Loucy (cell line): ENCODE data around the gene SEPHS1.

Source experiments
- H2AFZ ChIP-seq: fragments of 200-600 bp; sonication (generic); 2 replicates; pipeline ENCODE4 v1.6.0; 2016; ENCODE audit warnings: antibody characterized with exemption, mild to moderate bottlenecking, low read length, moderate library complexity
- H3F3A ChIP-seq: fragments of 200-600 bp; 2 replicates; pipeline ENCODE4 v1.6.0; 2016; ENCODE audit warnings: antibody characterized with exemption, low read depth, mild to moderate bottlenecking
- H3K27me3 ChIP-seq: fragments of 200-600 bp; sonication (generic); 2 replicates; pipeline ENCODE4 v1.6.1; 2014; ENCODE audit warnings: low read length, mild to moderate bottlenecking; ENCODE audit not compliant: insufficient read depth, poor library complexity, severe bottlenecking
- H3K36me3 ChIP-seq: fragments of 200-600 bp; sonication (generic); 2 replicates; pipeline ENCODE4 v1.6.1; 2016; ENCODE audit warnings: low read length; ENCODE audit not compliant: insufficient read depth
- H3K4me1 ChIP-seq: fragments of 200-600 bp; sonication (generic); 2 replicates; pipeline ENCODE4 v1.5.1; 2014; ENCODE audit warnings: low read length, mild to moderate bottlenecking; ENCODE audit not compliant: insufficient read depth, poor library complexity, severe bottlenecking
- H3K4me2 ChIP-seq: fragments of 200-600 bp; sonication (generic); 2 replicates; pipeline ENCODE4 v1.6.0; 2014; ENCODE audit warnings: antibody characterized with exemption, low read length, low read depth, mild to moderate bottlenecking; ENCODE audit not compliant: poor library complexity, severe bottlenecking
- H3K4me3 ChIP-seq: fragments of 200-600 bp; sonication (generic); 2 replicates; pipeline ENCODE4 v1.5.1; 2014; ENCODE audit warnings: low read length, mild to moderate bottlenecking, mixed read lengths; ENCODE audit not compliant: poor library complexity, severe bottlenecking
- H3K79me2 ChIP-seq: fragments of 200-600 bp; sonication (generic); 2 replicates; pipeline ENCODE4 v1.6.1; 2014; ENCODE audit warnings: low read length; ENCODE audit not compliant: insufficient read depth
- H3K9ac ChIP-seq: fragments of 200-600 bp; sonication (generic); 2 replicates; pipeline ENCODE4 v1.6.0; 2014; ENCODE audit warnings: mild to moderate bottlenecking, low read depth, low read length, moderate library complexity; ENCODE audit not compliant: poor library complexity, severe bottlenecking
- H3K9me2 ChIP-seq: fragments of 200-600 bp; sonication (generic); replicated peaks from 2 replicates; pipeline ENCODE4 v1.6.1; 2016; ENCODE audit warnings: low read depth, low read length, mixed read lengths
- H3K9me3 ChIP-seq: fragments of 200-600 bp; sonication (generic); 2 replicates; pipeline ENCODE4 v1.6.1; 2014; ENCODE audit warnings: mild to moderate bottlenecking, antibody characterized with exemption, low read length, low read depth; ENCODE audit not compliant: insufficient read depth
- H4K20me1 ChIP-seq: fragments of 200-600 bp; sonication (generic); 2 replicates; pipeline ENCODE4 v1.6.0; 2014; ENCODE audit warnings: antibody characterized with exemption, low read length, mild to moderate bottlenecking; ENCODE audit not compliant: insufficient read depth, poor library complexity, severe bottlenecking
- CTCF ChIP-seq: fragments of 200-600 bp; sonication (generic); conservative IDR thresholded peaks from 2 replicates; pipeline ENCODE4 v1.5.1; 2014; ENCODE audit warnings: mild to moderate bottlenecking, antibody characterized with exemption, low read length
- EZH2phosphoT487 ChIP-seq: fragments of 200-600 bp; IDR thresholded peaks from 2 replicates; pipeline ENCODE4 v1.6.1; 2018; ENCODE audit warnings: antibody characterized with exemption, mild to moderate bottlenecking, moderate library complexity, borderline replicate concordance

SEPHS1 gene

GRCh38 chr10:13310518-13311176 lies 37.4 kb downstream of the SEPHS1 start:
- no peak overlapping the region for H3K4me2 ChIP-seq
- no peaks in the 10 kb centered on the region for H3K79me2 ChIP-seq
- no peaks in the 10 kb centered on the region for H3K9me3 ChIP-seq
- no peaks in the 10 kb centered on the region for H3K9me2 ChIP-seq
- H3K27me3 ChIP-seq = no peaks in the 10 kb centered on the region
- H3K36me3 ChIP-seq = no peaks in the 10 kb centered on the region
- H3K4me1 ChIP-seq = no peaks in the 10 kb centered on the region
- TF ChIP-seq CTCF (no peak), EZH2phosphoT487 (no peak)
- H4K20me1 ChIP-seq = no peaks in the 10 kb centered on the region
- H3K4me3 ChIP-seq = no peak overlapping the region
- H3K9ac ChIP-seq = no peak overlapping the region
- no peaks in the 10 kb centered on the region for H3F3A ChIP-seq
- no peak overlapping the region for H2AFZ ChIP-seq

GRCh38 chr10:13309792-13310191 lies 38.3 kb downstream of the SEPHS1 start:
- TF ChIP-seq EZH2phosphoT487 (no peak), CTCF (no peak)
- no peaks in the 10 kb centered on the region for H3K9me3 ChIP-seq

GRCh38 chr10:13308096-13308495 lies 40.0 kb downstream of the SEPHS1 start:
- no peaks in the 10 kb centered on the region for H3K9me3 ChIP-seq
- no peaks in the 10 kb centered on the region for H3K36me3 ChIP-seq
- H3K27me3 ChIP-seq = no peaks in the 10 kb centered on the region
- H2AFZ ChIP-seq = no peak overlapping the region
- no peak overlapping the region for H3K4me3 ChIP-seq
- H4K20me1 ChIP-seq = no peaks in the 10 kb centered on the region
- no peaks in the 10 kb centered on the region for H3K4me1 ChIP-seq
- no peaks in the 10 kb centered on the region for H3K9me2 ChIP-seq
- no peaks in the 10 kb centered on the region for H3K79me2 ChIP-seq
- no peaks in the 10 kb centered on the region for H3F3A ChIP-seq
- no peak overlapping the region for H3K4me2 ChIP-seq
- TF ChIP-seq EZH2phosphoT487 (no peak), CTCF (no peak)
- H3K9ac ChIP-seq = no peak overlapping the region

More at GRCh38 chr10:13309792-13310191, 38.3 kb downstream of the SEPHS1 start:
- Histone ChIP-seq H3K27me3 (no peaks in the 10 kb centered on the region), H3K9me2 (no peaks in the 10 kb centered on the region), H3K4me2 (no peak overlapping the region), H3K36me3 (no peaks in the 10 kb centered on the region), H3K4me3 (no peak overlapping the region), H3K4me1 (no peaks in the 10 kb centered on the region), H3K79me2 (no peaks in the 10 kb centered on the region), H3K9ac (no peak overlapping the region), H4K20me1 (no peaks in the 10 kb centered on the region), H2AFZ (no peak overlapping the region), H3F3A (no peaks in the 10 kb centered on the region)
